ENCODE measurements around the gene IMMP1L.

Gene IMMP1L

DNA sequence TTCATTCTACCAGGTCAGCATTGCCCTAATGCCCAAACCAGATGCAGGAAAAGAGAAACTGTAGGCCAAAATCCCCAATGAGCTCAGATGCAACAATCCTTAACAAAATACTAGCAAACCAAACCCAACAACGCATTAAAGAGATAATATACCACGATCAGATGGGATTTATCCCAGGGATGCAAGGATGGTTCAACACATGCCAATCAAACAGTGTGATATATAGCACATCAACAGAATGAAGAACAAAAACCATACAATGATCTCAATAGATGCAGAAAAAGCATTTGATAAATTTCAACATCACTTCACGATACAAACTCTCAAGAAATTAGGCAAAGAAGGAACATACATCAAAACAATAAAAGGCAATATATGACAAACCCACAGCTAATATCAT is 45.0 kb downstream of the IMMP1L start:
- no peak for DNase-seq

DNA sequence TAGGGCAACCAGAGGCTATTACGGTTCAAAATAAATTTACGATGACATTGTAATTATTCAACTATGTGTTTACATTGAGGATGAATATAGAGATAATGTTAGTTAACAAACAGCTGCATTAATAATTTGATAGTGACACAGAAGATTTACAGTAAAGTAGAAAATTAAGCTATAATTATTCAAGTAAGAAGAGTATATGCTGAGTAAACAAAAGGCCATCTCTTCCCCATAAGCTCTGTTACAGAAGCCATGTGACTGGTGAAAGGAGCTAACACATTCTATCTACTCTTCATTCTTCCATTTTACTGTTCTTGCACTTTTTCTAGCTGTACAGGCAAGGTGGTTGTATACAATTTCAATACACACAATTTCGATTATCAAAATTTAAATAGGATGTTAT is 54.2 kb downstream of the IMMP1L start:
- no peak for DNase-seq

DNA sequence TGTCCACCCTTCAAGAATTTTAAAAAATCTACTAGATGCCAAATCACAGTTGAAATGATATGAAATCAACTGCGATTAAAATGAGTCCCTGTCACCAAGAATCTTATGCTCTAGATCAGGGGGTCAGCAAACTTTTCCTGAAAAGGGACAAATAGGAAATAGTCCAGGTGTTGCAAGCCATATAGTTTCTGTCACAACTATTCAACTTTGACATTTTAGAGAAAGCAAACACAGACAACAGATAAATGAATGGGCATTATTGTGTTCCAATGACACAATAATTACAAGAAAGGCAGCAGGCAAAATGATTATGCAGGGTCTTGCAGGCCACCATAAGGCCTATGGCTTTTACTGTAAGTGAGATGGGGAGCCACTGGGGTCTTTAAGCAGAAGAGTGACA is 58.6 kb downstream of the IMMP1L start:
- no peak for DNase-seq

DNA sequence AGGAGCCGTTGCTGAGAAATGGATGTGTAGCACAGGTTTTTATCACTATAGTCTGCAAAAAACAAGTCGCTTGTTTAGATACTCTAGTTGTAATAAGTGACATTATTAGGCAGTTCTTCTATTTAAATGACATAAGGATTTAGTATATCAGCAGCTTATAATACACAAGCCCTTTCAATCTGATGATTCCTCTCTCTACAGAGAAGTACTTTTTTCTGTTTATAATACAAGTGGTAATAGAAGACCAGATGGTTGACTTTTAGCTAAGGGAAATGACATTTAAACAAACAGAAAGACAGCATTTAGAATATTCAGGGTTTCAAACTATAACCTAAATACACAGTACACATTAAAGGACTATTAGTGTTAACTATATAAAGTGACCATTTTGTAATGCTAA is 60.4 kb downstream of the IMMP1L start:
- DNase-seq = no peak

DNA sequence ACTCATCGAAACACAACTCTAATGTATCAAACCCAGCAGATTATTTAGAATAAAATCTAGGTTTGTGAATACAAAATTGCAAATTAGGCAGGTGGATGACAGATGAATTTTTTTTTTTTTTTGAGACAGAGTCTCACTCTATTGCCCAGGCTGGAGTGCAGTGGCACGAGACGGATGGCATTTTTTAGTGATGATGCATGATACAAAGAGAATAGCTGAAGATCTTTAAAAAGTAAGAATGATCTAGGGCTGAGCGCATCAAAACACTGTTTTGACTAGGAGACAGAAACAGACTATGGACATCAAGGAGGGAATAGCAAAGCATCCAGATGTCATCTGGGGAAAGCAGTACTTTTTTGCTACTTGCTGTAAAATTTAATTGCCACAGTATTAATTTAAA is 63.8 kb downstream of the IMMP1L start:
- DNase-seq = no peak

DNA sequence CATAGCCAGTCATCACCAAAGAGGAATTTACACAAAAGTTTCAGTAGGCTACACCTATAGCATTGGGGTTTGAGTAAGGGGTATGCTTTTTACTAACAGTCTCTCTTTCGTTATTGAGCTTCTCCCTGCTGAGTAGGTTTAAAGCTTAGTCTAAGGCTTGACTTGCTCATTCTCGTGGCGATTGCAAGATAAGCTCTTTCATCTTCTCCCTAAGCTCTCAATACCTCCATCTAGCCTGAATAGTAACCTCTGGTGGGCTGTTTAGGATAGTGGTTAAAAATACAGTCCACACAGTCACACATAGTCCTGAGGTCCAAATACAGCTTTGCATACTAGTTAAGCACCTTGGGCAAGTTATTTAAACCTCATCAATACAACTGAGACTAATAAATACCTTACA is 65.6 kb downstream of the IMMP1L start:
- no peak for DNase-seq

DNA sequence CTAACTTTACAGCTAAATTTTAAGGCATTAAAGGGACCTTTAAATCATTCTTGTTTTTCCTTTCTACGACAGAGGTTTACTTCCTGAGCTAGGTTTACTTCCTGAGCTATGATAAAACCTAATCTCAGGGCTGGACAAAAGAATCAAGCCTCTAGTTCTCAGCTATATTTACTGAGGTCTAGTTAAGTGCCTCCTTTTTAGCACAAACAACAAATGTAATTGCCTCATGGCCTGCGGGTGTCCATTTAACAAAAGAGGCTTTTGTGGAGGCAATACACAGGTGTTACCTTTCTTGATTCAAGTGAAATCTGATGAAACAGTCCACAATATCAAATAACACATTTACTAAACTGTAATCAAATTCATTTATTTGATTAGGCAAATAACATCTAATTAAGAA is 67.3 kb downstream of the IMMP1L start:
- DNase-seq = no peak

DNA sequence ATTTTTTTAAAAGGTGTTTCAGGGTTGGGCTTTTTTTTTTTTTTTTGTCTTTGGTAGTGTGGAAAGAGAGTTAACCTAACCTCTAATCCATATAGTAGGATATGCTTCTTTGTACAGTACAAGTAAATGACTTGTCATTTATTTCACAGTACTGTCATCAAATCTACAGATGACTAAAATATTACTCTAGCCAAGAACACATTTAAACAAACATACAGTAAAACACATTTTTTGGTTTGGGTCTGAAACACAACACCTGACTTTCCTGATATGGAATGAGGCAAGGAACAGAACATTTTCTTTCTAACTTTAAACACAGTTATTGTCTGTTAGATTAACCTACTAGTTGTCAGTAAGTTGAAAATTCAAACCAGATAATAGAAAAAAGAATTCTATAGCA is 68.1 kb downstream of the IMMP1L start:
- no peak for DNase-seq

DNA sequence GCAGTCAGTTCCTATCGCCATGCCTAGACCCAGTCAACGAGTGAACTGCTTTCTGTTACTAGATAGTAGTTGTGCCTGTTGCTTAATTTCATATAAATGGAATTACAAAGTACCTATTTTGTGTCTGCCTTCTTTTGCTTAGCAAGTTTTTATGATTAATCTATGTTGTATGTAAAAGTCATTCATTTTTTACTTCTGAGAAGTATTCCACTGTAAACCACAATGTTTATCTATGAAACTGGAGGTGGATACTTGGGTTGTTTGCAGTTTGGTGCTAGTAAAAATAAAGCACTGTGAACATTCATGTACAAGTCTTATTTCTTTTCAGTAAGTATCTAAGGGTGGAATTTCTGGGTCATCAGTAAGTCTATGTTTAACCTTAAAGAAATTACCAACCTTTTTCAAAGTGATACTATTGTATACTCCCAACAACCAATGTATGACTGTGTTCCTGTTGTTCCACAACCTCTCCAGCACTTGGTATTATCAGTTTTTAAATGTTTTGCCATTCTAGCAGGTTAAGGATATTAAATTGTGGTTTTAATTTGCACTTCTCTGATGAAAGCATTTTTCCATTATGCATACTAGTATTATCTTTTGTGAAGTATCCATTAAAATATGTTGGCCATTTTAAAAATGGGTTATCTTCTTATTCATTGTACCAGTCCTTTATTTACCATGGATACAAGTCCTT is 71.5 kb downstream of the IMMP1L start:
- no peak for DNase-seq

DNA sequence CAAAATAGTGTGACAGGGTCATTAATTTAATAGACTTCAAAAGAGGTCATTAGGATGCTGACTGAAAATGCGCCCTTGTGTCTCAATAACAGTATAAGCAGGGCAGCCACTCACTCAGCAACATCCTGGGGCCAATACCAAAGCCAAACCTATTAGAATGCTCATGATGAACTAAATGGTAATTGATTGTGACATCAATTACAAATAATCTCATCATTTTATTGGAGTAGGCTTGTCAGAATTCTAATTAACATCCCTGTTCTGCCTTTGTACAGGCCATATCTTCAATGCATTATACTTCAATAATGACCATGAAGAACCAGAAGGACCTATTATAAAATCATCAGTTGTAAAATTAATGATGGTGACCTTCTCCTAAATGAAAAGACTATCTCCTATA is 75.6 kb downstream of the IMMP1L start:
- DNase-seq = no peak

DNA sequence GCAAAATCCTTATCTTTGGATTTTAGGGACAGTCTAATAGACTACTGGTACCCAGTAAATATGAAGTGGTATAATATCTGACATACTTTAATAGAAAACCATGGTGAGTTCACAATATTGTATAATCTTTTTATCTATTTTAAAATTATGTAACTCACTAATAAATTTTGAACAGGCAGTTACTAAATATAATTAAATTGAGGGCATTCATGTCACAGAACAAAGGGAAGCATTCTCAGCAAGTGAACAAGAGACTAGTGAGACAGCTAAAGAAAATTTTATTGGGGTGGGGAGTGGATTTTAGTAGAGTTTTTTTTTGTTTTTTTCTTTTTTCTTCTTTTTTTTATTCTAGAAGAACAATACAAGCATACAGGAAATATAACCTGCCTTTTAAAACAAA is 84.8 kb downstream of the IMMP1L start:
- DNase-seq = no peak

DNA sequence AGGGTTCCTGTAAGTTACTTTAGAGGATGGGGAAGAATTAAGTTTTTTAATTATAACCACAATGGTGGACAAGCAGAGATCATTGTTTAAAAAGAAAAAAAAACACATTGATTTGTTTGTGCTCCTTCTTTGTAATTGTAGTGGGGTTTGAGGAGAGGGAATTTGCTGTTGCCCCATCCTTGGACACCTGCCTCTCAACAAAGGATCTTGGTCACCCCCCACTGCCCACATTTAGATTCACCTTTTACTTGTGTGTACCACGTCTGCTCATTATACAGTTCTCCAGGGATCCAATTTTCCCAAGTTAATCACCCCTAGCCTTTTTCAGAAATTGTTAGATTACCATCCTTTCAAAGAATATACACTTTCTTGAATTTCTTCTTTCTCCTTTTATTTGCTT is 86.7 kb downstream of the IMMP1L start:
- DNase-seq = no peak

DNA sequence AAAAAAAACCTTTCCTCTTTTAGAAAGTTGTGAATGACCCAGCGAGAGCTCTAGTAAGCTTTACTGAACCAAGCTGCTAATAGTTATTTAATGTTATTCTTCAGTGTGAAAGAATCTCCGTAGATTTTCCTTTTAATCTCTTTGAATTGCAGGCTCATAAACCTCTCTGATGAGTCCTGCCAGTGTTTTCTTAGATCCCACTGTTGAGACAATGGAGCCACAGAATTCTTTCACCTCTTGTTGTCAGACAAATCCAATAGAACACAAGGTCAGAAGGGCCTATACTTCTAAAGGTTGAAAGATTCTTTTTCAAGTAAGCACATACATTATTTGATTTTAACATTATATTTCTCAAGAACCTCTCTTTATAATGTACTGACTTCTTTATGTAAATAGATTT is 87.6 kb downstream of the IMMP1L start:
- DNase-seq = no peak

DNA sequence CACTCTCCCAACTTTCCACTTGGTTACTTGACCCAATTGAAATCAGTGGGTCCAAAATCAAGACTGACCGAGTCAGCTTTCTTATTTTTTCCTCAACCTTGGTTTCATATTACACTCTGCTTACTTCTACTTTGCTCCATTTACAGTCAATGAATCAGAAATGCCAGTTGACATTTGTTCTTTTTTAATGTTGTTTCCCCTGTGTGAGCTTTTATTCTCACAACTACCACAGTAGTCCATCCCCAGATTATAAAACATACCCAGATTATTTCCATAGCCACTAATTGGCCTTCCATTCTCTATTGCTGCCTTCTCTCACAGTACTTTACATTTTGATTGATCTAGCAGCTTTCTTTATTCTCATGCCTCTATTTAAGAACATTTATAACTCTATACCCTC is 89.8 kb downstream of the IMMP1L start:
- DNase-seq = no peak

DNA sequence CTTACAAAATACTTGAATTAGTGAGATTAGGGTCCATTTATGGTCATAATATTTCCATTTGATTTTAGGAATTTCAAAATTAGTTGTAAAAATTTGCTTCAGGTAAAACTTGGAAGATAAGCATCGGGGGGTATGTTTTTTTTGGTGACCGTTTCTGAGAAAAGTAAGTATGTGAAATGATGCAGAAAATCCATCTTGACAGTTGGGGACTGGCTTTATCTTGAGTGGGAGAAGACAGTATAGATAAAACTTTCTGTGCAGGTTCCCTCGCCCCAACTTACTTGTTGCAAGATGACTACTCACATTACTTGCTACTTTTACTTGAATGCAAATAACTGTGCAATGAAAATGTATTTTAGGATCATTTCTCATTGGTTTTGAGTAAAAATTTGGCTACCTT is 90.3 kb downstream of the IMMP1L start:
- no peak for DNase-seq

DNA sequence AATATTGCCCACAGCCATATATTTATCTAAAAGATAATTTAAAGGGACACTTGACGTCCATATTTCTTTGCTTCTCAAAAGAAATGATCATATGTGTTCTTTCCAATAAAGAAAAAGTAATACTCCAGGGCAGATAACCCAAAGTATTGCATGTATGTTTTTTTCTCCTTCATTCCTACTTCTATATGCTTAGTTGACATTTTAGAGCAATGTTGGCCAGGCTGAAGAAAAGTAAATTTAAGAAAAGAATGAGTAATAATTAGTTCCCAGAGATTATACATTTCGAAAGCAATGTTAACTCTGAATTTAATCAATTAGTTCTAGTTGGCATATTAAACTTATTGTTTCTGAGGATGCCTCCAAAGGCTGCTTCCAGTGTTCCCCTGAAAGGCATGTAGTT is 91.6 kb downstream of the IMMP1L start:
- no peak for DNase-seq

DNA sequence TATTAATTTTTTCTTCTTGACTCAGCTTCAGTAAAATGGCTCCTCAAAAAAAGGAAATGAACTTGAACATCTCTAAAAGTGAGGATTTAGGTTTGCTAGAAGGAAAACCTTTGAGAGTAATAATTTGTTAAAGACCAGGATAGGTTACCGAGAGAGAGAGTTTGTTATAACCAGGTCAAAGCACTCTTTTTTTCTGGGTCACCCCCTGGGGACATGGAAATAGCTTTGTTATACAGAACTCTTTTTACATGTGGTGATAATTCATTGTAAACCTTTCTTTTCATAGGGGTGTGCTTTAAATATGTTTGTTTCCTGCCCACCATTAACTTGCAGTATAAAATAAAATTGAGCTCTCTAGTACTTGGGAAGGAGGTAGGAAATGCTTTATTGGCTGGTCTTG is 92.1 kb downstream of the IMMP1L start:
- DNase-seq = no peak

DNA sequence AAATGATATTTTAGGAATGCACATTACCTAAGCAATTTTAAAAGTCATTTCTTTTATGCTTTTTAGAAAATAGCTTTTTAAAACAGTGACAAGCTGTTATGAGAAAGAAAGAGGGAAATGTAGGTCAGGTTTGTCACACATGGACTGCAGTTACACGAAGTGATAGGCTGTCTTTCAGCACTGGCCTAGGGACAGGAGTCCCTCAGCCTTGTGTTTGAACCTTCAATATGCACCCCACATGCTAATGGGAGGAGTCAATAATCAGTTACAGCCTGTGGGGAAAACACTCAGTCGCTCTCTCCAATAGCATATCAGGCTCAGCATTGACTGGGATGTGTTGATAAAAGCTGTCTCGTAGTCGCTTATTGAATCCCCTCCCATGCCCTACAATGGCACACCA is 94.0 kb downstream of the IMMP1L start:
- no peak for DNase-seq

DNA sequence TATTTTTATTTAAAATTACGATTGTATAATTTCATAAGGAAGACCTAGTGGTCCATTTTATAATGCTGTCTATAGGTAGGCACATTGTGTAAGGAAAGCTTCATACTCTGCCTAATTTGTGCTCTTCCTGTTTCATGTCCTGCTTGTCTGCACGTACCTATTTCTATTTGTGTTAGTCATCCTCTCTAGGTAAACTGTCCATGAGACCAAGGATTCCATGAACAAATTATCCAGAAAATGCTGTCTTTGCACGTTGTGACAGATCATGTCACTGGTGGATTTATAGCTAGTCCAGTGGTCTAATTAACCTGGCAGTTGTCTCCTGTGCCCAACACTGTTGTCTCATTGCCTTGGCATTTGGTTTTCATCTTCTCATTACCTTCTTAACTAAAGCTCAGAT is 95.1 kb downstream of the IMMP1L start:
- DNase-seq = no peak

DNA sequence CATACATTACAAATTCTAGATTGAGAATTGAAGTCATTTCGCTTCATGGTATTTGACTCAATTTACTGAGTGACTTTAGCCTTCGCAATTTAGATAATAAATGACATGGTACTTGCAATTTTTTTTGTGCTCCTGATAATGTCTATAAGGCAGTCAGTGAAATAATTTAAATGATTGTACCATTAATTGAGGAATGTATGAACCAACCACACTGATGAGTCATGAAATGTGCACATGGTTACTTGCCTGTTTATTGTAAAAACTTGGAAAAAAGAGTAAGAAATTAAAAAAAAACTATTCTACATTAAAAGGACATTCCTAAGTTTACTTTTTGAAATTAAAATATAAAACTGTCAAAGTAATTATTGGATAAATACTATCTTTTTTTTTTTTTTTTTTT is 96.5 kb downstream of the IMMP1L start:
- no peak for DNase-seq

DNA sequence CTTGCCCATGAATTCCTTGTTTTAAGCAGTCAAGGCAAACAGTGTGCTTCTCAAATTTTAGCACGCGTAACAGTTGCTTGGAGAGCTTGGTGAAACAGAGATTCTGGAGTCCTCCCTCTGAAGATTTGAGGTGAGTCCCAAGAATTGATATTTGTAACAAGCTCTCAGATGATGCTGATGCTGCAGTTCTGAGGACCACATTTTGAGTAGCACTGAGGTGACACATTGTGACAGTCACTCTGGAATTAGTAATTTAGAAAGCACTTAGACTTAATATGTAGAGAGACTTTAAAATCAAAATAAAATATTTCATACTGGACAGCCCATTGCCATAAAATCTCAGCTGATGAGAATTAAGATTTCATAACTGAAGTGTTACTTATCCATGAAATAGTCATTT is 101.2 kb downstream of the IMMP1L start:
- no peak for DNase-seq

DNA sequence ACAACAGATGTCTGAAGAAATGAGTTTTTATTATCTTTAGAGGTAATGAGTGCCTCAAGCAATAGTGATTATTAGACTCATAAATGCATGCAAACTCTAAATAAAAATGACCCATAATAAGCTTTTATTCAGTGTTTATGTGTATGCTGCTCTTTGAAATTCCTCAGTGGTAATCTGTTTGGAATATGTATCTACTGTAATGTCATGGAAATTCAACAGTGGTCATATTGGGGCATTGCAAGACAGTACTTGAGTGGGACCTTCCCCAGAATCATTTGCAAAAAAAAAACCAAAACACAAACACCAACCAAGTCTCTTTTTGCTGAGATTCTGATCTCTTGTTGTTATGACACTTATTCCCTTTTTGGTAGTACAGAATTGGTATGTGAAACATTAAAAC is 104.8 kb downstream of the IMMP1L start:
- no peak for DNase-seq

DNA sequence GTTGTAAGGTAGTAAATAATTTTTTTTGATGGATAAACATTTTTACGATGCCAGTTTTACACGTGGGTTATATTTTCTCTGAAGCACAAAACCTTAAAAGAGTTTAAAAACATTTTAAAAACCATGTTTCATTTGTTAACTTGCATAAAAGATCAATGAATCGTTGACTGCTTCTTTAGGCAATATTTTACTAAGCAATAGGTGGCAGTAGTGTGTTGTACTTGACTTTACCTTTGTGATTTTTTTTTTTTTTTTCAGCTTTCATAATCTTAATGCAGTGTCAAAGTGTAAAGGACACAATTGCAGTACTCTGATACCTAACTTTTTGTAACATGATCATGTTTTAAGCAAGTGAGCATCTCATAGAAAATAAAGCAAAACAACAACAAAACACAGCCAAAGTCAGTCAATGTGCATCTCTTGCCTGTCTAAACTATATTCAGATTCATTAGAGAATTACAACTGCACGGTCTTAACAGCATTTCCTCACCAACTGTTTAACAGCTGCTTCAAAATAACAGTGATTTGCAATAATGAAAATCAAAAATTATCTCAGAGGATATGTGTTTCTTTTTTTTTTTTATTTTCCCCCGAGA is 112.1 kb downstream of the IMMP1L start:
- DNase-seq = no peak

DNA sequence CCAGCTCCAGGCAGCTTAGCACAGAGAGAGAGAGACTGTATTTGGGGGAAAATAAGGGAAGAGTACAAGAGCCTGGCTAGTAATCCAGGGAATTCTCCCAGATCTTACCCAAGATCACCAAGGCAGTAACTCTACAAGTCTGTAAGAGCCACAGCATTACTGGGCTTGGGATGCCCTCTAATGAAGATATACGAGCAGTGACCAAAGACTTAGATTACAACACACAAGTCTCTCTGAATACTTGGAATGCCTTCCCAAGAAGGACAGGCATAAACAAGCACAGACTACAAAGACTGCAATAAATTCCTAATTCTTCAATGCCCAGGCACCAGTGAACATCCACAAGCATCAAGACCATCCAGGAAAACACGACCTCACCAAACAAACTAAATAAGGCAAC is 122.0 kb downstream of the IMMP1L start:
- DNase-seq = no peak

DNA sequence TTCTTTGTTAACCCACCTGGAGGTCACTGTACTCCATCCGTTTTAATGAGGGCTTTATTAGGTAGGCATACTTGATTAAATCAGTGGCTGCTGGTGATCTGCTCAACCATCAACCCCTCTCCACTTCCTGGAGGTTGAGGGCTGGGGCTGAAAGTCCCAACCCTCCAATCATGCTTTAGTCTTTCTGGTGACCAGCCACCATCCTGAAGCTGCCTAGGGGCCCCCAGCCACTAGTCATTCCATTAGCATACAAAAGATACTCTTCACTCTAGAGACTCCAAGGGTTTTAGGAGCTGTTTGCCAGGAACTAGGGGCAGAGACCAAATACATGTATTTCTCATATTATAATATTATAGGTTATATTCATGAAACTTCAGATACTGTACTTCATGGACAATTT is 126.3 kb downstream of the IMMP1L start:
- no peak for DNase-seq

Measured in activated naive CD4-positive, alpha-beta T cell treated with anti-CD3 and anti-CD28 coated beads, Interleukin-2, amount 50 U/mL, for 16 hours (primary cell).